SKM-1 (cell line): ENCODE results near the gene FCRL5.
"Not testable (repeated sequence)": the region's sequence is repeated elsewhere in the genome, so short reads cannot be mapped to it uniquely, and the experiment has no call there.

ENCODE experiments used
- DNase-seq: peaks from one replicate; lab custom pipeline; 2025; ENCODE audit not compliant: unreplicated experiment; lab: John Stamatoyannopoulos, UW

FCRL5 gene

DNA sequence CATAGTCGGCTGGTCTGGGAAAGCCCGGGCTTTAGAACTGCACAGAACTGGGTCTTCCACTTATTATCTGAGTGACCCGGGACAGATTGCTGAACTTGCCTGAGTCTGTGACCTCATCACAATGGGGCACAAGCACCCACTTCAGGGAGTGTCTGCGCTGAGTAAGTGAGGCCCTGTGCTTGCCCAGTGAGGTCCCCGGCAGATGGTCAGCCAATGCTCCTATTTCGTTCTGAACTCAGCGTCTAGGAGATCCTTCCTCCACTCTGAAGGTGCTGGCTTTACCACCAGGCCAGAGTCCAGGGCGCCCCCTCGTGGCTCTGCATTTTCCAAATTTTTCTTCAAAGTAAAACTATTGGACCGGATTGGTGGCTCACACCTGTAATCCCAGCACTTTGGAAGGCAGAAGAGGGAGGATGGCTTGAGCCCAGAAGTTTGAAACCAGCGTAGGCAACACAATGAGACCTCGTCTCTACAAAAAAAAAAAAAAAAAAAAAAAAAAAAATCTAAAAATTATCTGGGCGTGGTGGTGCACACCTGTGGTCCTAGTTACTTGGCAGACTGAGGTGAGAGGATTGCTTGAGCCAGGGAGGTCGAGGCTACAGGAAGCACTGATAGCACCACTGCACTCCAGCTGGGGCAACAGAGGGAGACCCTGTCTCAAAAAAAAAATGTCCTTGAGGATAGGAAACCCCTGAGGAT lies 61.7 kb downstream of the FCRL5 start:
- peak; percentile 59 for DNase-seq

DNA sequence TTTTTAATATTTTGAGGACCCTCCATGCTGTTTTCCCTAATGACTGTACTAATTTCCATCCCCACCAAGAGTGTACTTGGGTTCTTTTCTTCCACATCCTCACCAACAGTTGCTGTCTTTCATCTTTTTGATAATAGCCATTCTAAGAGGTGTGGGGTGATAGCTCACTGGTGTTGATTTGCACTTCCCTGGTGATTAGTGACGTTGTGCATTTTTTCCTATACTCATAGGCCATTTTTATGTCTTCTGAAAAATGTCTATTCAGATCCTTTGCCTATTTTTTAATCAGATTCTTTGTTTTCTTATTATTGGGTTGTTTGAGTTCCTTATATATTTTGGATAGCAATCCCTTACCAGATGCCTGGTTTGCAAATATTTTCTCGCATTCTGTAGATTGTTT lies 64.2 kb downstream of the FCRL5 start:
- no peak for DNase-seq

DNA sequence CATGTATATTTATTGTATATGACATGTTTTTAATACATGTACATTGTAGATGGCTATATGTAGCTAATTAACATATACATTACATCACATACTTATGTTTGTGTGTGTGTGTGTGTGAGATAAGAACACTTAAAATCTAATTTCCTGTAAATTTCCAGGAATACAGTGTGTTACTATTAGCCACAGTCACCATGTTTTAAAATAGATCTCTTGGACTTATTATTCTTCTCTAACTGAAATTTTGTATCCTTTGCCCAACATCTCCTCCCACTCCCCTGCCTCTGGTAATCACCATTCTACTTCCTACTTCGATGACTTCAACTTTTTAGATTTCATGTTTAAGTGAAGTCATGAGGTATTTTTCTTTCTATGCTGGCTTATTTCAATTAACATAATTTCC lies 64.8 kb downstream of the FCRL5 start:
- DNase-seq, result no peak

DNA sequence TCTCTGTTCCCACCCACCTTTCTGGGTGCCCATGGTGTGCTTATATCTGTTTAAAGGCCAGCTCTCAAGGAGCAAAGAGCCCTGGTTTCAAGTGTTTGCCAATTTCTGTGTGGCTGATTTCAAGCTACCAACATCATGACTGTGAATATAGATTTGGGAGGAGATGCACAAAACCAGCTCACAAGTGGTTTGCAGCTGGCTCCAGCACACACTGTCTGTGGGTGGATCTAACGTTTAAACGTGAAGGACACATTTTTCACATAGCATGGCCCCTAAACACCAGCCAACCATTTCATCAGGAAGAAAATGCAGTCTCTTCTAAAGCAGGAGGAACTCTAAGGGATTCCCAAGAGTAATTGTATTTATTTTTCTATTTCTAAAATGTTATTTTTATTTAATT lies 65.2 kb downstream of the FCRL5 start:
- DNase-seq, result no peak

DNA sequence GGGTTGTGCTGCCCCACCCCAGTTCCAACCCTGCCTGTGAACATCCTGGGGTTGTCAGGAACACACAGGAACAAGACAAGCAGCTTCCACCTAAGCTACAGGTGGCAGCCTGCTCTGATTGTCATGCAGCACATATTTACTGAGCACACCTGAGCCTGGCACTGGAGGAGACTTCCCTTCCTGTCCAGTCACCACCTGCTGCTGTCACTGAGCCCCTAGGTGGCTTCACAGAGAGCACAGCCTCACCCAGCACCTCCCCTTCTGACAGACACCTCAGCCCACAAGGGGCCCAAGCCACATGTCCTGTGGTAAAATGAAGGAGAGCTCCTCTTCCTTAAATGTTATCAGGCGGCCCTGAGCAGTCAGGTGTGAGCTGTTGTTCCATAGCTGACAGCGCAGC lies 65.9 kb downstream of the FCRL5 start:
- DNase-seq, result not testable (repeated sequence)

DNA sequence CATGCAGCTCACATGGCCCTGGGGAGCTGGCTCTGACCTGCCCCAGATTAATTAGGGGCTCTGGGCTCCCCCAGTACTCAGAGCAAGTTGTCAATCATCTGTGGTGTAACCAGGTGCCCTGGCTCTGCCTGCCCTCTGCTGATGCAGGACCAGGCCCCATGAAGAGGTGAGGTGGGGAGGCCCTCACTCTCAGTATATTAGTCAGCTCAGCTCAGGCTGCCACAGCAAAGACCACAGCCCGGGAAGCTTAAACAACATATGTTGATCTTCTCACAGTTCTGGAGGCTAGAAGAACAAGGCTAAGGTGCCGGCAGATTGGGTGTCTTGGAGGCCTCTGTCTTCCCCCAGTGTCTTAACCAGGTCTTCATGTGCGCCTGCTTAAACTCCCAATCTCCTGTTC lies 66.5 kb downstream of the FCRL5 start:
- no peak for DNase-seq

DNA sequence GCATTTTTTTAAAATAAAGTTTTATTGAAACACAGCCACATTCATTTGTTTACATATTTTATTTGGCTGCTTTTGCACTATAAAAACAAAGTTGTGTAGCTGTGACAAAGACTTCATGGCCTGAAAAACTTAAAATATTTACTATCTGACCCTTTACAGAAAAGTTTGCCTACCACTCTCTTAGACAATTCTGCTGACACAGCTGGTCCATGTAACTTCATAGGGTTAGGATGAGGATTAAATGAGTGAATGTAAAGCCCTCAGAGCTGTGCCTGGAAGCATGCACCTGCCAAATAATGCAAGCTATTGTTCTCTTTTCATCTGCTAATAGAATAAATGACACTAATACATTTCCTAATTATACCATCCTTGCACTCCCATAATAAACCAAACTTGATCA lies 67.7 kb downstream of the FCRL5 start:
- DNase-seq, result no peak

DNA sequence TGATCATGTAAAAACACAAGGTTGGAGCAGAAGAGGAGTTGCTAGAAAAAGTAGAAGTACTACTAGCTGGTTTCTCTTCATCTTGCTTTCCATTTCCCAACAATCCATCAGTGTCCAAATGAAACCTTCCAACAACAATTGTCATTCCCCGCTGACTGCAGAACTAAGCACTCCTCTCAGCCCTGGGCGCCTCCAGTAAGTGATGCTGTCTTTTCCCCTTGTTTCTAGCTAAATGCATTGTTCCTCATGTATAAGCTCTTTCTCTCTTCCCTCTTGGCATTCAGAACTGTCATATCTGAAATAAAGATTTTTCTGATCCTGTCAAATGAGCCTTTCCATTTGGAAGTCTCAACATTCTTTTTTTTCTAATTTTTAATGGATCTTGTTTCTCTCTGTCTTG lies 68.7 kb downstream of the FCRL5 start:
- no peak for DNase-seq

DNA sequence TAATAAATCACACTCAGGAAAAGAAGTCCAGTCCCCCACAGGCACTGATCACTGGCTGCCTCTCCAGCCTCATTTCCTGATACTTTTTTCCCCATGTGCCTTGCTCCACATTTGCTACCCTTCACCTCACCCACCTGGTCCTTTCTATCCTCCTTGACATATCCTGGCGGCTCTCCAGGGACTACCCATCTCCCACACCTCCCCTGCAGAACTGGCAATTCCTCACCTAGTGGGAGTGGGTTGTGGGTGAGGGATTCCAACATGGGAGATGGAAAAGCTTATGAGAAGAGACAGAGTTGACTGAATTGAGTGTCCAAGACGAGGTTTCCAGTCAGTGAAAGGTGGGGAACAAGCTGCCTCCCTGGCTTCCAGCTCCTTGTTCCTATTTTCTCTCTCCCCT lies 69.6 kb downstream of the FCRL5 start:
- DNase-seq, result no peak

DNA sequence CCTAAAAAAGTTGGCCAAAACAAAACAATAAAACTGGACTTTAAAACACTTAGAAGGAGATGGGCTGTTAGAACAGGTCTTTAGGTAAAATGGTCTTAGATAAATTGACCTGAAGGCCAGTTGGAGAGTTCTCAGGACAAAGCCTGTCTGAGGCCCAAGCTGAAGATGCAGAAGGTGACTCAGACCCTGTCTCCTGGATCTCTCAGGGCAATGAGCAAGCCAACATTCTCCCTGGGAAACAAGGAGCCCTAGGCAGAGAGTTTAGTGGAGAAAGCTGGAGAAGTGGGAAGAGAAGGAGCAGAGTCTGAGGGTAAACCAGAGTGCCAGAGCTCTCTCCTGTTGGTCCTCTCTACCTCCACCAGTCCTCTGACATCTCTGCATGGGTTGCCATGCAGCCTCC lies 70.1 kb downstream of the FCRL5 start:
- no peak for DNase-seq

DNA sequence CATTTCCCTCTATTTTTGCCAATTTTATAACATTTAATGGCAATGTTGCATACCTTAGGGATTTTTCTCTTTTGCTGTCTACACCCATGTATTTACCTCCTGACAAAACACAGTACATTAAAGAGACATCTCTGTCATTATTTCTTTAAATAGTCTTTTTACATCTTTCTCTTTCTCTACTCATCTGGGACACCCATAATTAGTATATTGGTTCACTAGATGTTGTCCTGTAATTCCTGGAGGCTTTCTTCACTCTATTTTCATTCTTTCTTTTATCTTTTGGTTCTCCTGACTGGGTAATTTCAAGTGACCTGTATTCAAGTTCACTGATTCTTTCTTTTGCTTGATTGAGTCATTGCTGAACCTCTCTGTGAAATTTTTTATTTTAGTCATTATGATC lies 74.3 kb downstream of the FCRL5 start:
- DNase-seq, result no peak

DNA sequence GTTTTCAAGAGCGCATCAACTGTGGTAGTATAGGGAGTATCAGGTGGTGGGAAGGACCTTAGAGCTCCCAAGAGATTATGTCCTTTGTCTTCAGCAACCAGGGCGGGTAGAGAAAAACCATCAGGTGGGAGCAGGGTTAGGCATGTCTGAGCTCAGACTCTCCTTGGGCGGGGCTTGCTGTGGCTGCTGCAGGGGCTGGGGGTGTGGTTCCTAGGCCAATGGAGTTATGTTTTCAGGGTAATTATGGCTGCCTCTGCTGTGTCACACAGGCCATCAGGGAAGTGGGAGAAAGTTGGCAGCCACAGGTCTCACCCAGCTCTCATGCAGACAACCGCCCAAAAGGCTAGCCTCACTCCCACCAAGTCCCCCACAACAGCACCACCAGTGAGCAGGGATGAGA lies 74.9 kb downstream of the FCRL5 start:
- DNase-seq, result no peak

DNA sequence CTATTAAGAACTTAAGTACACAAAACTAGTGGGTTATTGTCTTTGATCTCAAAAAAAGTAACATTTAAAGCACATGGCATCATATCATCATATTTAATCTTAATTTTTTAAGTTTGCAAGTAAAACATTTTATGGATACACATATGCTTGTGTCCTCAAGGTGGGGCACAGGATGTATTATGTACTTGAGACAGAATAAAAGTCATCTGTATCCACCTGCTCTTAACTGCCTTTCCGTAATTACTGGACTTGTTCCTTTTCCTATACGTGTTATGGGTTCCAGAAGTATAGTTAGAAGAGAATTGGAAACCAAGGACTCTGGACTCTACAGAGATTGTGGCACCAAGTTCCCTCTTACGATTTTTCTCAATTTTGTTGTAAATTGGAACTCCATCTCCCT lies 79.4 kb downstream of the FCRL5 start:
- no peak for DNase-seq

DNA sequence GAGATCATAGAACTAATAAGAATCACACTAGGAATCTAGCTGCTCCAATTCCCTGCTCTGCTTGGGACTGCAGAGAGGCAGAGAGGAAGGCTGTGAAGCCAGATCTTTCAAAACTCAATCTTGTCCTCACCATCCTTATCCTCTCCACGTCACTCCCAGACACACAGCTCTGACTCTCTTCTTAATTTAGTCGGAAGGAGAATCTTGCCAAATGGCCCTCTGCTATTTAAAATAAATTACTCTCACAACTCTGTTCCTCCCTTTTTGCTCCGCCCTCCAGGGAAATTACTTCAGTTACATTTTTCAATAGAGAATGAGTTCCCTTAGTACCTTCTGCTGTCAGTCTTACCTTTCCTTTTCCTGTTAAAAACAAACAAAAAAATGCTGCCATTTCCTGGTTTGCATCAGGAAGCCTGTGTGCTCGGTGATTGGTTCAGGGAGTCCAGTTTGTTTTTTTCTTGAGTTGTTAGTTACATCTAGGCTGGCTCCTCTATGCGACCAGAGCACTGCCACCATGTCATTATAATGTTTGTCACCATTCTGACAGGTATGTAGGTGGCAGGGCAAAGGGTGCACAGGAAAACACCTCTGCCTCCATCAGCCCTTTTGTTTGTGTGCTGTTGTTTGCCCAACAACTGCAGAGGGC lies 80.1 kb downstream of the FCRL5 start:
- no peak for DNase-seq

DNA sequence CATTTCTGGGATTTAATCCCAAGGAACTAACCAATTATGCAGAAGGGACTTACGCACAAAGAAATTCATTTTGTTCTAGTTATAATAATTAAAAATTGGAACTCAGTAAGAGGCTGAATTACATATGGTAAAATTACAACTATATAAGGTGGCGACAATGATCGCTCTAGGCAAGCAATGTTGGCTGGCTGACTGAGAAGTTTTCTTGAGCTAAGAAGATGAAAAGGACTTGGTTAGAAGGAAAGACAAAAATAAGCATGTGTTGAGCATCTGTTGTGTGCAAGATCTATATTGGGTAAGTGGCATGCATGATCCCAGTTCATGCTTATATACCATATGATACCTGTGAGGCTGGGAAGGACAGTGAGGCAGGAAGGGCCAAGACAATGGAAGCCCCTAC lies 80.8 kb downstream of the FCRL5 start:
- DNase-seq, result no peak

DNA sequence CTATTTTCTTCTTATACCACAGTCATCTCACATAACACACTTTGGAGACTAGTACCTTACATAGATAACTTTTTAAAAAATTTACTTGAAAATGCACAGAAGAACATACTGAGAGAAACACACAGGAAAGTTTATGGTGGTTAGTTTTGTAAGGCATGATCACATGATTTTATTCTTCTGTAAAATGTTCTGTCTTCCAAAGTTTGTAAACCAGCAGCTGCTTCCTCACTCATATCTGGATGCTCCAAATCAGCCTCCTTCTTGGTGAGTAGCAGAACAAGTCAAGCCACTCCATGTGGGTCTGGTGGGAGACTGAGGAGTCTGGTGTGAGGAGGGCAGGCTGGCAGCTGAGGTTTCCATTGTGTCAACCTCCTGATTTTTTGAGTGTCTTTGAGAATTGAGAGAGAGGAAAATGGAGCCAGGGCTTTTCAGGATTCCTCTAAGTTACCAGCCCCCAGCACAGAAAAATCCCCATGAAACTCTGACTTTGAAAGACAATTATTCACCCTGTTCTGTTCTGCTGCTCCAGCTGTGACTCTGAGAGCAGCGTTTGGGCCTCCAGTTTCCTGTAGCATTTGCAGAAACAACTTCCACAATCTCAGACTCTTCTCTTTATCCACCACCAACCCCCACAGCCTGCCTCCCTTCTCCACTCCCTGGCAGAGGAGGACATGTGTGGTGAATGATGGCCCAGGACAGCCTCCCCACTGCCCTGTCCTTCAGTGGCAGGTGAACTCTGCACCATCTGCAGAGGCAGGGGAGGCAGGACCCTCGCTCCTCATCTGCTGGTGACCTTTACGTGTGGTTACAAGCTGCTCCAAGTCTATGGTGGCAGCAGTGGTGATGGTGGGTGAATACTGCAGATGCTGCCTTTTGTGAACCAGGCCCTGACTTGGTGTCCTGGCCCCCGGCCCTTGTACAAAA lies 82.3 kb downstream of the FCRL5 start:
- no peak for DNase-seq

DNA sequence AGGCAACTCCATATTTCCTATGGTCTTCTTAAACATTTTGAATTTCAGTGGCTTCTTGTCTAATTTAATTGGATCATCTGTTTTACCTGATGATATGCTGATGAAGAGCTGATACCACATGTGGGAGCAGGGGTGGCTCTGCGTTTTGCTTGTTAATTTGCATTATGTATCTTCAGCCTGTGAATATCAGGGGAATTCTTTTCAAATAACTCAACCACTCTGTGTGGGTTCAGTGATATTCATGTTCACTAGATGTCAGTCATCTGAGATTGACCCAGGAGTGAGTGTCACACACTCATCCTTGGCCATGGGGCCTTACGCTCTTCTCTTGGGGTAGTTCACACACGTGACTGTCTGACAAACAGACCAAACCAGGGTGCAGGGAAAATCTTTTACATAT lies 83.0 kb downstream of the FCRL5 start:
- DNase-seq, result no peak

DNA sequence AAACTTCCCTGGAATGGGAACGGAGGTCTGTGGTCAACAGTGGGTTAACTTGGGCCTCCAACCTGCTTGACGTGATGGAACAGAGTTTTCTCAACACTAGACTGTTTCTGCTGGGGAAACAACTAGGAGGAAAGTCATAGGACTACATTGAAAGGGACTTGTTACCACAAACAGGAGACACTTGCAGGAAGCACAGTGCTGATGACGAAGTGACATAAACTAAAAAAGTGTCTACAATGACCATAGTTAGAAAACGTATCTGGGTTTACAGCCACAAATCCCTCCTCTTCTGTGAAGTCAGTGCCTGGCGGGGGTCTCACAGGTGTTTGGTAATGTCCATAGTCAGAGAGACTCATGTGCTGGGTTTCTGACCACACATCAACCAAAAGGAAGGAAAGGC lies 86.3 kb downstream of the FCRL5 start:
- DNase-seq, result no peak
